OCI-LY1 (cell line): ENCODE results near the gene VAV3.

Source experiments
- CTCF ChIP-seq: fragments of 200-600 bp; sonication (generic), shearing (Covaris generic); IDR thresholded peaks from 2 replicates; pipeline ENCODE4 v1.5.1; 2017; ENCODE audit warnings: mild to moderate bottlenecking, antibody characterized with exemption, low read length, moderate library complexity, mixed read lengths
- EZH2 ChIP-seq: fragments of 200-600 bp; sonication (generic), shearing (Covaris generic); IDR thresholded peaks from 2 replicates; pipeline ENCODE4 v1.8.0; 2017; ENCODE audit warnings: borderline replicate concordance, mixed run types, mild to moderate bottlenecking, antibody characterized with exemption, low read length, moderate library complexity, mixed read lengths

- TF ChIP-seq CTCF (no peak), EZH2 (no peak)
Measured at GRCh38 chr1:107795441-107795840, 169.5 kb downstream of the VAV3 start.
